ENCODE data around the gene SCLT1. TPM values are rescaled to one million over a fixed set of nuclear protein-coding genes. Genes with fewer than 3 reads are reported as not detected.

The SCLT1 gene
- total and polyA plus RNA-seq, 2 of the 4 experiments (the other 2 are of a cell fraction) = 4.9 to 7.7 TPM

GRCh38 chr4:129014566-129015509 lies 78.5 kb downstream of the SCLT1 start (continued):
- no peak for TF ChIP-seq BHLHE40 (IDR thresholded peaks at IDR 0.05; ENCODE audit: low read depth, low read length)

GRCh38 chr4:129008096-129008495 lies 85.2 kb downstream of the SCLT1 start:
- Histone ChIP-seq H3K18ac (ENCODE audit: low read depth, low read length) (no peak overlapping the region), H2BK20ac (ENCODE audit: low read depth, low read length) (no peak overlapping the region), H4K8ac (ENCODE audit: low read depth in 2 of 2, low read length in 2 of 2) (no peak overlapping the region), H3K4ac (ENCODE audit: low read depth, low read length) (no peak overlapping the region), H2BK5ac (ENCODE audit: low read depth, low read length, poor library complexity, severe bottlenecking) (no peak overlapping the region), H3K27ac (ENCODE audit: insufficient read depth, low read length) (no peak overlapping the region), H3K36me3 (ENCODE audit: control insufficient read depth, insufficient read depth, low read length) (no peaks in the 10 kb centered on the region), H3K9me1 (ENCODE audit: insufficient read depth, low read length) (no peaks in the 10 kb centered on the region), H3K4me3 (ENCODE audit: insufficient read depth, low read depth, low read length) (no peak overlapping the region), H2BK15ac (ENCODE audit: low read depth, low read length) (no peak overlapping the region), H4K91ac (ENCODE audit: insufficient read depth, low read depth, low read length) (no peak overlapping the region), H3K9ac (ENCODE audit: low read depth, low read length) (no peak overlapping the region), H3K14ac (replicated peaks; ENCODE audit: low read depth, low read length) (no peak overlapping the region), H2AFZ (replicated peaks; ENCODE audit: low read length, poor library complexity) (no peak overlapping the region), H2AK9ac (replicated peaks; ENCODE audit: low read depth, low read length, poor library complexity) (no peak overlapping the region), H2BK120ac (ENCODE audit: low read depth, low read length) (no peak overlapping the region), H3K4me2 (ENCODE audit: low read depth, low read length) (no peak overlapping the region), H3K23ac (ENCODE audit: low read depth, low read length) (no peak overlapping the region), H2AK5ac (ENCODE audit: low read depth, low read length) (no peak overlapping the region), H3K4me1 (ENCODE audit: control insufficient read depth, insufficient read depth, low read length) (no peaks in the 10 kb centered on the region), H3K27me3 (ENCODE audit: control insufficient read depth, insufficient read depth, low read length) (no peaks in the 10 kb centered on the region), H3K56ac (ENCODE audit: extremely low read depth, insufficient read depth, low read length) (no peak overlapping the region), H3K79me1 (ENCODE audit: low read depth in 1 of 2, low read length in 2 of 2) (no peaks in the 10 kb centered on the region), H3K9me3 (ENCODE audit: control insufficient read depth, insufficient read depth, low read length) (no peaks in the 10 kb centered on the region), H4K20me1 (ENCODE audit: insufficient read depth, low read length) (no peaks in the 10 kb centered on the region), H4K5ac (ENCODE audit: low read depth, low read length) (no peak overlapping the region)
- ChIA-PET CTCF (no interaction called here), POLR2A (ENCODE audit: unreplicated experiment) (no interaction called here)
- DNase-seq (no peak), ATAC-seq (ENCODE audit: low read depth) (no peak)
- in situ Hi-C loops (cut with MboI; ENCODE audit: low sequenced_read_pairs) (no loop called here), dilution Hi-C loops (cut with HindIII; ENCODE audit: low sequenced_read_pairs, unreplicated experiment) (no loop called here), intact Hi-C loops (cut with micrococcal nuclease) (no loop called here)
- WGBS, 2 experiments (ENCODE audit: extremely low coverage in 2 of 2, insufficient read length in 1 of 2) = no CpG with 5 or more reads among the region's 4 CpGs
- no TSS peak for BruUV-seq (replicated peaks)
- peak; percentile 33; the same call in 1 of the 2 replicates for TF ChIP-seq MAFK (IDR thresholded peaks at IDR 0.05; ENCODE audit: low read depth, low read length)
- no peak for TF ChIP-seq RCOR1 (IDR thresholded peaks at IDR 0.05; ENCODE audit: insufficient replicate concordance, low read length)
